Measurements from ENCODE around the gene NFATC1. TPM values are rescaled to one million over a fixed set of nuclear protein-coding genes. Genes with fewer than 3 reads are reported as not detected.

The NFATC1 gene
- total RNA-seq, 2 donors from 2014 or later: 19.0 to 20.2 TPM

GRCh38 chr18:79449551-79450288 lies 54.0 kb downstream of the NFATC1 start:
- Histone ChIP-seq H3K9me3 (no peaks in the 10 kb centered on the region), H3K27me3 (no peaks in the 10 kb centered on the region), H3K36me3 (peaks cover 42% of the 10 kb centered on the region), H3K4me1 (peaks cover 0 to 22% of the 10 kb centered on the region in 2 donors), H3K27ac (no peak overlapping the region), H3K4me3 (no peak overlapping the region)
- no peak for TF ChIP-seq CTCF (IDR thresholded peaks at IDR 0.05)
- DNase-seq (ENCODE audit: low spot score): no peak

DNA sequence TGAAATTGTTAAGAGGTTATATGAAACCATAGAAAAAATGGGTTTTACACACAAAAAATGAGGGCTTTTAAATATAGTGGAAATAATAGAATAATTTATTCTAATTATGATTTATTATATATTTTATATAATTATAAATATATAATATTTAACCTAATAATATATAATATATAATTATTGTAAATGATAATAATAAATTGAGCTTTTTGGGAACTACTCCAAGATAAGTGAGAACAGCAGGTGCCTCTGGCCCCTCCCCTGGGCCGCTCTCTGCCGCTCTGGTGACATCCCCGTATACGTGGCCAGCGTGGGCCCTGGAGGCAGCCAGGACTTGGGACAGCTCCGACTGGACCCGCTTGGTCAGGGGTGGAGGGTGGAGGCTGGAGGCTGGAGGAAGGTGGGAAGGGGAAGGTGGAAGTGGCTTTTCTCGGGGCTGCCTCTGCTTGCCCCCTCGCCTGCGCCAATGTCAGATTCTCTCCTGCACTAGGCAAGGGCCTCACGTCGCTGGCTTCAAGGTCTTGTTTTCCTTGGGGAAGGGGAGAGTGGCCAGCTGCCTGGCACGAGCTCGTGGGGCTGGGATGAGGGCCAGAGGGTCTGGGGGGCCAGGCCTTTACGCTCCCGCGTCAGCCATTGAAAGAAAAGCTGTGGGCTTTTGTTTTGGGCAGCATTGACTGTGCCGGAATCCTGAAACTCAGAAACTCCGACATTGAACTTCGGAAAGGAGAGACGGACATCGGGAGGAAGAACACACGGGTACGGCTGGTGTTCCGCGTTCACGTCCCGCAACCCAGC lies 54.8 kb downstream of the NFATC1 start:
- Histone ChIP-seq H3K4me3 (no peak overlapping the region), H3K27me3 (no peaks in the 10 kb centered on the region), H3K27ac (no peak overlapping the region), H3K4me1 (peaks cover 0 to 19% of the 10 kb centered on the region in 2 donors), H3K36me3 (peaks cover 50% of the 10 kb centered on the region), H3K9me3 (no peaks in the 10 kb centered on the region)
- DNase-seq (ENCODE audit: low spot score): no peak
- TF ChIP-seq CTCF (IDR thresholded peaks at IDR 0.05): no peak

DNA sequence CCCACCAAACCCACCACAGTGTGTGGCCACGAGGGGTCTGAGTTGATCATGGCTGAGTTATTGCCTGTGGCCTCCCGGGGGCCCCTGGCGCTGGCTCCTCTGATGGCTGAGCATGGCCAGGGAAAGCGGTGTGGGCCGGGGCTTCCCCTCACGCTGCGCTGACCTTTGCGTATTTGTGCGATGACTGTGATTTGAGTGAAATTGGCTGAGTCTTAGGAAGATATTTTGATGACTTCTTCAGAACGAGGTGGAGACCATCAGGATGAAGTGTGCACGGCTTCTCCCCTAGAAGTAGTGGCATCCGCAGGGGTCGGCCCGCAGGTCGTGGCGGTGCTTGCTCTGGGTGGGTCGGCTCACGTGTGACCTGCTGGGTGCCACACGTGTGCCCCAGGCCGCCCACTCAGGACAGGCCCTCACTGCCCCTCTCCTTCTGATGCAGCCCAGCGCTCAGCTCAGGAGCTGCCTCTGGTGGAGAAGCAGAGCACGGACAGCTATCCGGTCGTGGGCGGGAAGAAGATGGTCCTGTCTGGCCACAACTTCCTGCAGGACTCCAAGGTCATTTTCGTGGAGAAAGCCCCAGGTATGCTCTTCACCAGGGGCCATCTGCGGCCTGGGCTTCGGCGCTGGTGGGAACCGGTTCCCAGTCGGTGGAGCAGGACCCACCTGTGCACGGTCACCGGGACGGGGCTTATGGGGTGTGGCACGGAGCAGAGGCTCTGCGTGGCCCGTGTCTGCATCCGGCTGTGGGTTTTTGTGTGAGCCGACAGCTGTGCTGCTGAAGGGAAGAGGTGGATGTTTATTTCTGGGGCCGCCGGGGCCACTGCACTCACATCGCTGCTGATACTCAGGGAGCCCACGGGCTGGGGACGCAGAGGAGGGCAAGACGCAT lies 55.8 kb downstream of the NFATC1 start:
- peaks cover 53% of the 10 kb centered on the region for H3K36me3 ChIP-seq
- DNase-seq (ENCODE audit: low spot score): no peak
- no peak overlapping the region for H3K4me3 ChIP-seq
- H3K9me3 ChIP-seq: no peaks in the 10 kb centered on the region
- no peak overlapping the region for H3K27ac ChIP-seq
- no peaks in the 10 kb centered on the region for H3K27me3 ChIP-seq
- no peak for TF ChIP-seq CTCF (IDR thresholded peaks at IDR 0.05)
- peaks cover 0 to 12% of the 10 kb centered on the region in 2 donors for H3K4me1 ChIP-seq

- Histone ChIP-seq H3K27me3 (no peaks in the 10 kb centered on the region), H3K27ac (no peak overlapping the region), H3K4me1 (peaks cover 0 to 12% of the 10 kb centered on the region in 2 donors), H3K9me3 (no peaks in the 10 kb centered on the region), H3K4me3 (no peak overlapping the region), H3K36me3 (peaks cover 53% of the 10 kb centered on the region)
- no peak for DNase-seq (ENCODE audit: low spot score)
- no peak for TF ChIP-seq CTCF (IDR thresholded peaks at IDR 0.05)
These were observed 56.7 kb downstream of the NFATC1 start for GRCh38 chr18:79452190-79452990.
